Myocyte (in vitro differentiated cells): ENCODE data around the gene CMPK1. TPM values are rescaled to one million over a fixed set of nuclear protein-coding genes. Genes with fewer than 3 reads are reported as not detected.

Experiments used
- DNase-seq: peaks from one replicate; pipeline ENCODE4 v3.0.0-alpha.2; 2012; ENCODE audit warnings: low read depth
- total RNA-seq: library from RNA; depleted of rRNA; stranded (reverse); fragments of >200 nt; gene quantifications from 2 replicates; pipeline ENCODE4 v1.2.3, GENCODE V29; 2014

Gene CMPK1
- total RNA-seq, 1 donor from 2014 or later: 127 TPM

- DNase-seq: no peak
These were observed 87.0 kb downstream of the CMPK1 start for GRCh38 chr1:47420547-47420946.

- DNase-seq: no peak
These were observed 90.3 kb downstream of the CMPK1 start for GRCh38 chr1:47423872-47424271.

GRCh38 chr1:47424336-47424982 is 90.9 kb downstream of the CMPK1 start:
- peak; percentile 76 for DNase-seq

Other genes starting within 250 kb of the CMPK1 start
- gene CYP4A22, start 196.3 kb upstream of the CMPK1 start, total RNA-seq: not detected in 2 replicates
- not detected in 2 replicates for gene PDZK1IP1, start 143.8 kb upstream of the CMPK1 start, total RNA-seq
- not detected in 2 replicates for gene TAL1, start 101.6 kb upstream of the CMPK1 start, total RNA-seq
- 0.99 and 1.4 TPM in 2 replicates for gene STIL, start 19.6 kb upstream of the CMPK1 start, total RNA-seq
- gene FOXE3, start 82.5 kb downstream of the CMPK1 start, total RNA-seq: 0.16 TPM in 1 of 2 replicates, not detected in the other
- 0.05 and 0.37 TPM in 2 replicates for gene FOXD2, start 104.3 kb downstream of the CMPK1 start, total RNA-seq